CD4-positive, alpha-beta memory T cell (primary cell): Measurements from ENCODE around the gene TRIM29. TPM values are rescaled to one million over a fixed set of nuclear protein-coding genes. Genes with fewer than 3 reads are reported as not detected.

Source experiments
- CTCF ChIA-PET: fragments of 350-600 bp; sonication (Branson Sonifier 250); formaldehyde crosslinking; loops from one replicate; lab custom pipeline; 2021; ENCODE audit warnings: inconsistent platforms; ENCODE audit not compliant: partially characterized antibody; lab: Charles Lee
- POLR2A ChIA-PET: fragments of 350-600 bp; sonication (Branson Sonifier 250); formaldehyde crosslinking; loops from one replicate; lab custom pipeline; 2021; ENCODE audit not compliant: partially characterized antibody; lab: Charles Lee
- DNase-seq, 5 donors: peaks; one replicate each; pipeline versions ENCODE4 v3.0.0 to v3.0.0-alpha.2; 2020 to 2022; ENCODE audit warnings: mixed read lengths in 1 of 5
- H3K27ac ChIP-seq: one replicate; pipeline ENCODE4 v1.7.0; 2013; ENCODE audit warnings: low read depth, low read length
- H3K27me3 ChIP-seq: 2 replicates; pipeline ENCODE4 v1.7.0; 2013; ENCODE audit warnings: mild to moderate bottlenecking, low read length, moderate library complexity; ENCODE audit not compliant: insufficient read depth
- H3K36me3 ChIP-seq: 2 replicates; pipeline ENCODE4 v1.7.0; 2013; ENCODE audit warnings: mild to moderate bottlenecking, low read length, moderate library complexity; ENCODE audit not compliant: insufficient read depth
- H3K4me1 ChIP-seq: 2 replicates; pipeline ENCODE4 v1.7.0; 2013; ENCODE audit warnings: mild to moderate bottlenecking, low read length, moderate library complexity; ENCODE audit not compliant: insufficient read depth
- H3K4me3 ChIP-seq, 2 donors: one replicate each; pipeline ENCODE4 v1.7.0; 2013; ENCODE audit warnings: low read length in 2 of 2, mild to moderate bottlenecking in 1 of 2
- H3K9me3 ChIP-seq, 2 donors: one replicate each; pipeline ENCODE4 v1.7.0; 2013; ENCODE audit warnings: low read length in 2 of 2, control low read depth in 1 of 2; ENCODE audit not compliant: control insufficient read depth in 1 of 2
- H3K27ac Mint-ChIP-seq, 7 donors: one replicate each; pipeline ENCODE4 v1.8.0; 2020 to 2021; ENCODE audit warnings: mixed read lengths in 7 of 7, mild to moderate bottlenecking in 6 of 7, inconsistent platforms in 3 of 7, moderate library complexity in 3 of 7
- H3K27me3 Mint-ChIP-seq, 2 donors: one replicate each; pipeline ENCODE4 v1.8.0; 2020 to 2021; ENCODE audit warnings: mixed read lengths in 2 of 2
- H3K36me3 Mint-ChIP-seq, 2 donors: one replicate each; pipeline ENCODE4 v1.8.0; 2020 to 2021; ENCODE audit warnings: mixed read lengths in 2 of 2, inconsistent platforms in 1 of 2, mild to moderate bottlenecking in 1 of 2
- H3K4me1 Mint-ChIP-seq, 4 donors: one replicate each; pipeline ENCODE4 v1.8.0; 2020 to 2021; ENCODE audit warnings: mixed read lengths in 4 of 4, mild to moderate bottlenecking in 1 of 4
- H3K4me3 Mint-ChIP-seq, 8 donors: one replicate each; pipeline ENCODE4 v1.8.0; 2020 to 2021; ENCODE audit warnings: mixed read lengths in 8 of 8, mild to moderate bottlenecking in 7 of 8, moderate library complexity in 6 of 8, inconsistent platforms in 3 of 8
- H3K9me3 Mint-ChIP-seq, 8 donors: one replicate each; pipeline ENCODE4 v1.8.0; 2020 to 2021; ENCODE audit warnings: mixed read lengths in 8 of 8, mild to moderate bottlenecking in 5 of 8, inconsistent platforms in 3 of 8, moderate library complexity in 1 of 8
- intact Hi-C: fragments of 100-400 bp; cut with micrococcal nuclease; formaldehyde crosslinking; loops from one replicate; pipeline ENCODE4 v1.15.1; 2023
- polyA plus RNA-seq, 2 donors: library from polyadenylated mRNA; unstranded; fragments of 300-500 nt; fragmentation: Illumina TruSeq; gene quantifications; one replicate each; pipeline ENCODE4 v1.2.3, GENCODE V29; 2021
- total RNA-seq, 2 experiments: library from RNA; stranded (reverse); gene quantifications; one replicate each; pipeline ENCODE4 v1.2.3, GENCODE V29; 2021

The TRIM29 gene
- total and polyA plus RNA-seq, 4 experiments from 2014 or later, result not detected

DNA sequence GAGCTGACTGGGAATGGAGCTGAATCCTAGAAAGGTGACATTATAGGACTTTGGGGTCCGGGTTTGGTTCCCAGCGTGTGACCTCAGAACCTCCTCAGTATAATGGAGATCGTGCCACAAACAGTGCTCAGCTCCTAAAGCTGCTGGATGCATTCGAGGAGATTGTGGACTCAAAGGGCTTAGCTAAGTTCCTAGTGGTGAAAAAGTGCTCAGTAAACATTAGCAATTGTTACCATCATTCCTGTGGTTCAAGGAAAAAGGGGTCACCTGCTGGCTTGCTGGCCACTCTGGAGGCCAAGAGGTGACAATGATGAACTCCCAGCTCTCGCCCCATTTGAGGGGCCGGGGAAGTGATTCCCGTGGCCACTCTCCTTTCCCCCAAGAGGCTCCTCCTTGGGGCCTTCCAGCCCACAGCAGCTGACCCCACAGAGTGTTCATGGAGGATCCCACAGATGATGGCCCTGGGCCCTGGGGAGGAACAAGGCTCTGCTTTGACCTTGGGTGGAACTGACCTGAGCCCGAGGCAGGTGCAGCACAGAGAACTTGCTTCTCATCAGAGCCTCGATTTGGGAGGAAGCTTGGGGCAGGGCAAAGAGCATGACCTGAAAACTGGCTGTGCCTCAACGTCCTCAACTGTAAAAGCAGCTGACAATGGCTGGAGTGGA is 40.1 kb downstream of the TRIM29 start:
- Histone ChIP-seq H3K36me3 (no peaks in the 10 kb centered on the region), H3K9me3 (no peaks in the 10 kb centered on the region), H3K27me3 (no peaks in the 10 kb centered on the region), H3K4me1 (no peaks in the 10 kb centered on the region), H3K27ac (no peak overlapping the region), H3K4me3 (no peak overlapping the region)
- CTCF ChIA-PET, result interaction anchor here (1.2 kb wide), 1 partner anchor 11 kb away, joined by 3 read pairs; no protein-coding TSS in a partner anchor
- intact Hi-C loops, result no loop called here
- Mint-ChIP-seq H3K27ac (no peak overlapping the region), H3K9me3 (no peaks in the 10 kb centered on the region), H3K27me3 (peaks cover 13% of the 10 kb centered on the region in 2 donors), H3K4me1 (no peaks in the 10 kb centered on the region), H3K36me3 (no peaks in the 10 kb centered on the region), H3K4me3 (no peak overlapping the region)
- POLR2A ChIA-PET, result no interaction called here
- DNase-seq, result no peak

DNA sequence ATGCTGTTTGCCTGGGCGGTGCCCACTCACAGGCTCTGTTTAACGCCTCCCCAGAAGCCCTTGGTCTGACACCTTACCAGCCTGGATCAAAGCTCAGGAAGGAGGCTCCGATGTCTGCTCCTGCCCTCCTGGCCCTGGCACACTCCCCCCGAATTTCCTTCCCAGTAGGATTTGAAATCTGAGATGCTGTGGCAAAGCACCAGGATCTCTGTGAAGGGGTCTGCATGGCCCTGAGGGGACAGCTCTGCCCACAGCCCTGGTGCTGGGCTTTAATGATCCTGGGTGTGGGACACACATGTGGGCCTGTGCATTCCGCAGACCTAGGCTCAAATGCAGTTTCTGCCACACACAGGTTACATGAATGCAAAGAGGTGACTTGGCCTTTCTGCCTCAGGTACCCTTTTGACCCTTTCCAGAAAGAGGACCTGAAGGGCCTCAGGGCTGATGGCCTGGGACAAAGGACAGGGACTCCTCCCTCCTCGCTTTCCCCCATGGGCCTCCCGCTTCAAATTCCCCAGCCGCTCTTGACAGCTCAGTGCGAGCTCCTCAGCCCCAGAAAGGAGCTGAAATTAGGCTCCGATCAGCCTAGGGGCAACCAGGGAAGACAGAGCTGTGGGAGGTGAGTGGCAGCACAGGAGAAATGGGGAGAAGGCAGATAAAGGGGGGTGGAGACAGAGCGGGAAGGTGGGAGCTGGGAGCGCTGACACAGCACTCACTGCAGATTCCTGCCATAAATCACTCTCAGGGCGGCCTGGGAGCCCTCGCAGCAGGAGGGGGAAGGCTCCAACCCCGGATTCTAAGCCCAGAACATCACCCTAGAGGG is 41.3 kb downstream of the TRIM29 start:
- no peaks in the 10 kb centered on the region for H3K9me3 ChIP-seq
- DNase-seq, result no peak
- Mint-ChIP-seq H3K4me1 (no peaks in the 10 kb centered on the region), H3K27me3 (peaks cover 13% of the 10 kb centered on the region in 2 donors), H3K27ac (no peak overlapping the region), H3K9me3 (no peaks in the 10 kb centered on the region), H3K4me3 (no peak overlapping the region), H3K36me3 (no peaks in the 10 kb centered on the region)
- POLR2A ChIA-PET, result no interaction called here
- no peaks in the 10 kb centered on the region for H3K27me3 ChIP-seq
- no peaks in the 10 kb centered on the region for H3K36me3 ChIP-seq
- no peak overlapping the region for H3K27ac ChIP-seq
- H3K4me1 ChIP-seq, result no peaks in the 10 kb centered on the region
- intact Hi-C loops, result no loop called here
- no peak overlapping the region for H3K4me3 ChIP-seq
- CTCF ChIA-PET, result no interaction called here

DNA sequence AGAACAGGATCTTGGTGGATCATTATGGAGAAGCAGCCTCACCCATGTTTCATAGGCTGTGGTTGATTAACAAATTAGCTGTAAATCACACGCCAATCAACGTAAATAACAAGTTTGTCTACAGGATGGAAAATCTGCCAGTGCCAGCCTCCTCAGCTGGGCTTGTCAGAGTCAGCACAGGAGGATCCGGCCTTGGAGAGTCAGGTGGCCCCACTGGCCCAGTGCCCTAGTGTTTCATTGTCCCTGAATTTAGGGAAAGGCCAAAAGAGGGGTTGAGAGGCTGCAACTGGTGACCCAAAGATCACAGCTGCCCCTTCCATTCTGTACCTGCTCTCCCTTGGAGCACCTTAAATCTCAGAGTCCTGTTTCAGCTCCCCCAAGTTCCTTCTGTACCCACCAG is 42.4 kb downstream of the TRIM29 start:
- H3K4me1 ChIP-seq, result no peaks in the 10 kb centered on the region
- Mint-ChIP-seq H3K27me3 (peaks cover 8 to 13% of the 10 kb centered on the region in 2 donors), H3K9me3 (no peaks in the 10 kb centered on the region), H3K27ac (no peak overlapping the region), H3K36me3 (no peaks in the 10 kb centered on the region), H3K4me1 (no peaks in the 10 kb centered on the region), H3K4me3 (no peak overlapping the region)
- H3K9me3 ChIP-seq, result no peaks in the 10 kb centered on the region
- no peaks in the 10 kb centered on the region for H3K36me3 ChIP-seq
- ChIA-PET POLR2A (no interaction called here), CTCF (interaction anchor here (0.9 kb wide), 1 partner anchor 16 kb away, joined by 3 read pairs; no protein-coding TSS in a partner anchor)
- DNase-seq, result no peak
- no peak overlapping the region for H3K27ac ChIP-seq
- no peak overlapping the region for H3K4me3 ChIP-seq
- intact Hi-C loops, result no loop called here
- no peaks in the 10 kb centered on the region for H3K27me3 ChIP-seq

DNA sequence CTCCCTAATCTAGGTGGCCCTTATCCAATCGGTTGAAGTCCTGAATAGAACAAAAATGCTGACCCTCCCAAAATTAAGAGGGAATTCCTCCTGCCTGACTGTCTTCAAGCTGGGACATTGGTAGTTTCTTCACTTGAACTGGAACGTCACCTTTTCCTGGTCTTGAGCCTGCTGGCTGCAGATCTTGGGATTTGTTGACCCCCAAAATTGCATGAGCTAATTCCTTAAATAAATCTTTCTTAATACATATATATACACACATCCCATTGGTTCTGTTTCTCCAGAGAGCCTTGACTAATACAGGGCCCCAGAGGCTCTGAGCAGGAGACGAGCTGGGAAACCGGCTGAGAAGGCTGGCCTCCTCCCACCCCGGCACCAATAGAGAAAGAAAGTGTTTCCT is 46.2 kb downstream of the TRIM29 start:
- Histone ChIP-seq H3K4me3 (no peak overlapping the region), H3K4me1 (no peaks in the 10 kb centered on the region), H3K9me3 (no peaks in the 10 kb centered on the region), H3K36me3 (no peaks in the 10 kb centered on the region), H3K27ac (no peak overlapping the region), H3K27me3 (no peaks in the 10 kb centered on the region)
- H3K27ac Mint-ChIP-seq, result no peak overlapping the region
- H3K9me3 Mint-ChIP-seq, result no peaks in the 10 kb centered on the region
- POLR2A ChIA-PET, result no interaction called here
- DNase-seq, result no peak
- no peak overlapping the region for H3K4me3 Mint-ChIP-seq
- H3K27me3 Mint-ChIP-seq, result peaks cover 2 to 6% of the 10 kb centered on the region in 2 donors
- H3K4me1 Mint-ChIP-seq, result no peaks in the 10 kb centered on the region
- intact Hi-C loops, result no loop called here
- H3K36me3 Mint-ChIP-seq, result no peaks in the 10 kb centered on the region
- CTCF ChIA-PET, result no interaction called here

DNA sequence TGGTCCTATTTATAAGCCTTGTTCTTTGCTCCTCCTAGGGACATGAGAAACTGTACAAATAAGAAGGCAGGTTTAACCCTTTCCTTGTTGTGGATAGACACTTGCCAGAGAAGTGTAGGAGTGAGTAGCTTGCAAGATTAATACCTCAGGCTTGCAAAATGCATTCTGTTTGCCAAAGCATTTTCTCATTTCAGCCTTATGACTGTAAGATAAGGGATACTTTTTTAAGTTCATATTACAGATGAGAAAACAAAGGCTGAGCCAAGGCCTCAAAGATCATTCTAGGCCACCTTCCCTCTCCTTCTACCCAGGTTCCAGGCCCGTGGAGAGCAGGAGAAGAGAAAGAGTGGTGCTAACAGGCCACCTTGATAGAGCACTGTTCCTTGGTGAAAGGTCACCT is 46.8 kb downstream of the TRIM29 start:
- DNase-seq, result no peak
- peaks cover 0 to 3% (median 0%) of the 10 kb centered on the region in 8 donors for H3K9me3 Mint-ChIP-seq
- peaks cover 0 to 10% of the 10 kb centered on the region in 2 donors for H3K27me3 Mint-ChIP-seq
- Histone ChIP-seq H3K36me3 (no peaks in the 10 kb centered on the region), H3K4me3 (no peak overlapping the region), H3K4me1 (no peaks in the 10 kb centered on the region), H3K9me3 (no peaks in the 10 kb centered on the region), H3K27me3 (no peaks in the 10 kb centered on the region), H3K27ac (no peak overlapping the region)
- no peaks in the 10 kb centered on the region for H3K36me3 Mint-ChIP-seq
- ChIA-PET CTCF (no interaction called here), POLR2A (no interaction called here)
- H3K4me1 Mint-ChIP-seq, result no peaks in the 10 kb centered on the region
- no peak overlapping the region for H3K27ac Mint-ChIP-seq
- intact Hi-C loops, result no loop called here
- H3K4me3 Mint-ChIP-seq, result no peak overlapping the region

DNA sequence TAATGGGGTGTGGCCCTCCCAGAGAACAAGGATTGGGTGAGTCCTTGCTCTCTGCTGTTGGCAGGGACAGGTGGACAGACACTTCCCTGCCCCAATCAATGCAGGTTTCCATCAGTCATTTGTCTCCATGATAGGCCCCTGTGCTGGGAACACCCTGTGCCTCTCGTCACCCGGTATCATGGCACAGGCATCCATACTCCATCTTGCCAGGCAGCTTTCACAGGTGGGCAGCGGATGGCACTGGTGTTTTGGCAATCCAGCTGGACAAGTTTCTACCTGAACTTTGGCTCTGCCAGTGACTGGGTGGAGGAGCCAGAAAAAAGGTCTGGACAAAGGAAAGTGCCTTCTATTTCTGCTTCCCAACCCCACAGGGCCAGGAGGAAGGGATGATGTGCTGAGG is 47.5 kb downstream of the TRIM29 start:
- Mint-ChIP-seq H3K27me3 (peaks cover 2 to 10% of the 10 kb centered on the region in 2 donors), H3K4me1 (no peaks in the 10 kb centered on the region), H3K9me3 (peaks cover 0 to 9% (median 4%) of the 10 kb centered on the region in 8 donors), H3K36me3 (no peaks in the 10 kb centered on the region), H3K4me3 (no peak overlapping the region), H3K27ac (no peak overlapping the region)
- ChIA-PET POLR2A (no interaction called here), CTCF (no interaction called here)
- Histone ChIP-seq H3K36me3 (no peaks in the 10 kb centered on the region), H3K4me3 (no peak overlapping the region), H3K9me3 (no peaks in the 10 kb centered on the region), H3K27me3 (no peaks in the 10 kb centered on the region), H3K27ac (no peak overlapping the region), H3K4me1 (no peaks in the 10 kb centered on the region)
- intact Hi-C loops, result no loop called here
- no peak for DNase-seq
